HUES48 (cell line): ENCODE measurements around the gene HSF4.

ENCODE experiments used
- H3K27ac ChIP-seq: one replicate; pipeline ENCODE4 v1.7.0; 2013; ENCODE audit warnings: low read depth, low read length, inconsistent platforms
- H3K27me3 ChIP-seq: 2 replicates; pipeline ENCODE4 v1.6.1; 2013; ENCODE audit warnings: mild to moderate bottlenecking, low read length; ENCODE audit not compliant: control insufficient read depth, insufficient read depth
- H3K36me3 ChIP-seq: 2 replicates; pipeline ENCODE4 v1.6.1; 2013; ENCODE audit warnings: low read length; ENCODE audit not compliant: control insufficient read depth, insufficient read depth
- H3K4me1 ChIP-seq: 2 replicates; pipeline ENCODE4 v1.6.1; 2013; ENCODE audit warnings: mild to moderate bottlenecking, low read length; ENCODE audit not compliant: control insufficient read depth, insufficient read depth
- H3K4me3 ChIP-seq: 2 replicates; pipeline ENCODE4 v1.5.1; 2013; ENCODE audit warnings: mild to moderate bottlenecking, low read depth, low read length
- H3K9ac ChIP-seq: 2 replicates; pipeline ENCODE4 v1.6.1; 2013; ENCODE audit warnings: mild to moderate bottlenecking, low read depth, low read length, moderate library complexity
- H3K9me3 ChIP-seq: 2 replicates; pipeline ENCODE4 v1.6.1; 2013; ENCODE audit warnings: low read length; ENCODE audit not compliant: control insufficient read depth, insufficient read depth

HSF4 gene

DNA sequence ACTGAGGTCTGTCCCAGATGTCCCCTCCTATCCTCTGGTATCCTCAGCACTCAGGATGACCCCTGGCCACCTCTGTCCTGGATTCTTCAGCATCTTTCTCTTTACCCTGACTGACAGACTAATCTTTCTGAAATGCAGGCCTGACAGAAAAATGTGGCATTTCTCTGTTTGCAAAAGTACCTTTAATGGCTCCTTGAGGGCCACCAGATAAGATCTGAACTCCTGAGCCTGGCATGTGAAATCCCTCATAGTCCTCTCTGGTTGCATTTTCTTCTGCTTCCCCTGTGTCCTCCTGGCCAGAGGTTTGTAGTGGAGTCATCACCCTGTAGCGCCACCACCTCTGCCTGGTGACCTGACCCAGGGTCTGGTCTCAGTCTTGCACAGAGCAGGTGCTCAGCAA is 32.3 kb downstream of the HSF4 start:
- no peaks in the 10 kb centered on the region for H3K9me3 ChIP-seq
- peaks cover 13% of the 10 kb centered on the region; the same call in 1 of the 2 replicates for H3K4me1 ChIP-seq
- H3K4me3 ChIP-seq, result no peak overlapping the region
- peaks cover 57% of the 10 kb centered on the region for H3K36me3 ChIP-seq
- H3K9ac ChIP-seq, result no peak overlapping the region
- H3K27me3 ChIP-seq, result no peaks in the 10 kb centered on the region
- no peak overlapping the region for H3K27ac ChIP-seq

DNA sequence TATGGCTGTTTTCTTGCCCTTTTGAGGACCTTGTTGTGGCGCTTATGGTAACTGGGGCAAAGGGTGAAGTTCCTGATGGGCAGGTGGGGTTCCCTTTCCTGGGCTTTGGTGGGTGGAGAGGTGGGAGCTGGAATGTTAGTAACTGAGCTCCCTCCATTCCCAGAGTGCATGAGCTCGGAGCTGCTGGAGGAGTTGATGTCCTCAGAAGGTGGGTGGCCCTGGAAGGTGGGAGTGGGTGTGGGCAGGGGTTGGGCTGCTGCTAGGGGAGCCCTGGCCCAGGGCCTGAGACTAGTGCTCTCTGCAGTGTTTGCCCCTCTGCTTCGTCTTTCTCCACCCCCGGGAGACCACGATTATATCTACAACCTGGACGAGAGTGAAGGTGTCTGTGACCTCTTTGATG is 33.2 kb downstream of the HSF4 start:
- H3K4me1 ChIP-seq, result peaks cover 12% of the 10 kb centered on the region; the same call in 1 of the 2 replicates
- no peak overlapping the region for H3K9ac ChIP-seq
- peaks cover 63% of the 10 kb centered on the region for H3K36me3 ChIP-seq
- no peaks in the 10 kb centered on the region for H3K27me3 ChIP-seq
- H3K4me3 ChIP-seq, result no peak overlapping the region
- no peaks in the 10 kb centered on the region for H3K9me3 ChIP-seq
- no peak overlapping the region for H3K27ac ChIP-seq

DNA sequence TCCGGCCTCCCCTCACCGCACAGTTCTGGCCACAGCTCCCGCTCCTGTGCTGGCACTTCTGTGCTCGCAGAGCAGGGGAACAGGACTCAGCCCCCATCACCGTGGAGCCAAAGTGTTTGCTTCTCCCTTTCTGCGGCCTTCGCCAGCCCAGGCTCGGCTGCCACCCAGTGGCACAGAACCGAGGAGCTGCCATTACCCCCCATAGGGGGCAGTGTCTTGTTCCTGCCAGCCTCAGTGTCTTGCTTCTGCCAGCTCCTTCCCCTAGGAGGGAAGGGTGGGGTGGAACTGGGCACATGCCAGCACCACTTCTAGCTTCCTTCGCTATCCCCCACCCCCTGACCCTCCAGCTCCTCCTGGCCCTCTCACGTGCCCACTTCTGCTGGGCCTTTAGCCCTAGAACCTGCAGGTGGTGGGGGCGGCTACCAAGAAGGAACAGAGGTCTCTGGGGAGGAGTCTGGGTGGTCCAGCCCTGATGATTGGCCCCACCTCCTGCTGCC is 33.7 kb downstream of the HSF4 start:
- Histone ChIP-seq H3K9me3 (no peaks in the 10 kb centered on the region), H3K9ac (no peak overlapping the region), H3K27me3 (no peaks in the 10 kb centered on the region), H3K27ac (no peak overlapping the region), H3K4me3 (peak overlapping the region; percentile 94), H3K4me1 (peaks cover 6% of the 10 kb centered on the region; the same call in 1 of the 2 replicates), H3K36me3 (peaks cover 60% of the 10 kb centered on the region)

DNA sequence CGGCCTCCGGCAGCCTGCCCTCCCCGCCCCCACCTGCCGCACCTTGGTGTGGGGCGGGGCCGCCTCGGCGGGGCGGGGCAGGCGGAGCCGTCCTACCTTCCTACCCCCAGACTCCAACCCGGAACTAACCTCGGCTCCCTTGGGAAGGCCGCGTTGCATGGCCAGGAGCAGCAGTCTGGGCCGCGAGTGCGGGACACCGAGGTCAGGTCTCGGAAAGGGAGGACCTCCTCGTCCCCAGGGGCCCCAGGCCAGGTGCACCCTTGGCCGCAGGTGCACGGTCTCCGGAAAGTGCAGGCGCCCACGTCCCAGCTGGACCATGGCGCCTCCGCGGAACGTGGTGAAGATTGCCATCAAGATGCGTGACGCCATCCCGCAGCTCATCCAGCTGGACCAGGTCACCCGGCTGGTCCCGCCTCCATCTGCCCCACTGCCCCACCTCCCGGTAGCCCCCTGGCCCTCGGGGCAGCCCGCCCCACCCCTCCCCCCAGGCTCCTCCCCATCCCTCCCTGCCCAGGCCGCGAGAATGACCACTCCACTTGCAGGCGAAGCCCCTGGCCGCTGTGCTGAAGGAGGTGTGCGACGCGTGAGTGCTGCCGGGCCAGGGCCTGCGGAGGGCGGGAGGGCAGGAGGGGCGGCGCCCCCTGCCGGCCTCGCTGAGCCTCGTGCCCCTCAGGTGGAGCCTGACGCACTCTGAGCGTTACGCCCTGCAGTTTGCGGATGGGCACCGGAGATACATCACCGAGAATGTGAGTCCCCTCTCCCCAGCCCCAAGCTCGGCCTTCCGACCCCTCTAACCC is 34.7 kb downstream of the HSF4 start, which contains the start of gene ELMO3:
Gene ELMO3 (plus strand): TSS at position 121 of the 797 bp plus-strand sequence. CDS start 196 bp downstream, at position 317.
- peaks cover 51% of the 10 kb centered on the region for H3K36me3 ChIP-seq
- H3K27ac ChIP-seq, result peak within 1 kb of the TSS; percentile 55
- peaks cover 6% of the 10 kb centered on the region; the same call in 1 of the 2 replicates for H3K4me1 ChIP-seq
- no peaks in the 10 kb centered on the region for H3K9me3 ChIP-seq
- peak within 1 kb of the TSS; percentile 94 for H3K4me3 ChIP-seq
- no peaks in the 10 kb centered on the region for H3K27me3 ChIP-seq
- H3K9ac ChIP-seq, result peak within 1 kb of the TSS; percentile 60; the same call in 1 of the 2 replicates

DNA sequence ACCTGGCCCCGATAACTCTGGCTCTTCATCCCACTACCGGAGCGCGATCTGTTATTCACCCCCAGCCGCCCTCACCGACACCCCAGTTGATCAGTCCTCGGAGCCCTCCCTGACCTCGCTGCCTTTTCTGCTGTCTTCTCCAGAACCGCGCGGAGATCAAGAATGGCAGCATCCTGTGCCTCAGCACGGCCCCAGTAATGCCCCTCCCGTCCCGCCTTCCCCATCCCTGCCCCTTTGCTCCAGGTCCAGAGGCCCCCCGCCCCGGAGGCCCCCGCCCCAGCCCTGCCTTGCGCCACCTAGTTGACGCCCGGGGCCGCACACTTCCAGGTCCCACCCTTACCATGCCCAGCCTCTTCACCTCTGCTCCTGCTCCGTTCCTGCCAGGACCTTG is 35.3 kb downstream of the HSF4 start:
- Histone ChIP-seq H3K9me3 (no peaks in the 10 kb centered on the region), H3K27ac (no peak overlapping the region), H3K27me3 (no peaks in the 10 kb centered on the region), H3K4me3 (peak overlapping the region; percentile 94), H3K4me1 (peaks cover 6% of the 10 kb centered on the region; the same call in 1 of the 2 replicates), H3K9ac (no peak overlapping the region), H3K36me3 (peaks cover 45% of the 10 kb centered on the region)

DNA sequence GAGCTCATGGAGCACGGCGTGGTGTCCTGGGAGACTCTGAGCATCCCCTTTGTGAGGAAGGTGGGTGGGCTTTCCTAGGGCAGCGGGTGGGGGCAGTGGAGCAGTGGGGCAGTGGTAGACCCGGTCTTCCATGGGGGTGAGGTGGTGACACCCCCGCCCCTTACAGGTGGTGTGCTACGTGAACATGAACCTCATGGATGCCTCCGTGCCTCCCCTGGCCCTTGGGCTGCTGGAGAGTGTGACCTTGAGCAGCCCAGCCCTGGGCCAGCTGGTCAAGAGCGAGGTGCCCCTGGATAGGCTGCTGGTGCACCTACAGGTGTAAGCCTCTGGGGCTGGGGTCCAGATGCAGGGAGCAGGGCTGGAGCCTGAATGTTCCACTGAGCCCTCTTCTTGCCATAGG is 35.9 kb downstream of the HSF4 start:
- no peak overlapping the region for H3K9ac ChIP-seq
- peaks cover 38% of the 10 kb centered on the region for H3K36me3 ChIP-seq
- H3K27me3 ChIP-seq, result no peaks in the 10 kb centered on the region
- H3K27ac ChIP-seq, result no peak overlapping the region
- H3K4me1 ChIP-seq, result peaks cover 6% of the 10 kb centered on the region; the same call in 1 of the 2 replicates
- no peaks in the 10 kb centered on the region for H3K9me3 ChIP-seq
- 0 out of 2 replicates have a peak overlapping the region, but pooled peaks have one; percentile 5 for H3K4me3 ChIP-seq

DNA sequence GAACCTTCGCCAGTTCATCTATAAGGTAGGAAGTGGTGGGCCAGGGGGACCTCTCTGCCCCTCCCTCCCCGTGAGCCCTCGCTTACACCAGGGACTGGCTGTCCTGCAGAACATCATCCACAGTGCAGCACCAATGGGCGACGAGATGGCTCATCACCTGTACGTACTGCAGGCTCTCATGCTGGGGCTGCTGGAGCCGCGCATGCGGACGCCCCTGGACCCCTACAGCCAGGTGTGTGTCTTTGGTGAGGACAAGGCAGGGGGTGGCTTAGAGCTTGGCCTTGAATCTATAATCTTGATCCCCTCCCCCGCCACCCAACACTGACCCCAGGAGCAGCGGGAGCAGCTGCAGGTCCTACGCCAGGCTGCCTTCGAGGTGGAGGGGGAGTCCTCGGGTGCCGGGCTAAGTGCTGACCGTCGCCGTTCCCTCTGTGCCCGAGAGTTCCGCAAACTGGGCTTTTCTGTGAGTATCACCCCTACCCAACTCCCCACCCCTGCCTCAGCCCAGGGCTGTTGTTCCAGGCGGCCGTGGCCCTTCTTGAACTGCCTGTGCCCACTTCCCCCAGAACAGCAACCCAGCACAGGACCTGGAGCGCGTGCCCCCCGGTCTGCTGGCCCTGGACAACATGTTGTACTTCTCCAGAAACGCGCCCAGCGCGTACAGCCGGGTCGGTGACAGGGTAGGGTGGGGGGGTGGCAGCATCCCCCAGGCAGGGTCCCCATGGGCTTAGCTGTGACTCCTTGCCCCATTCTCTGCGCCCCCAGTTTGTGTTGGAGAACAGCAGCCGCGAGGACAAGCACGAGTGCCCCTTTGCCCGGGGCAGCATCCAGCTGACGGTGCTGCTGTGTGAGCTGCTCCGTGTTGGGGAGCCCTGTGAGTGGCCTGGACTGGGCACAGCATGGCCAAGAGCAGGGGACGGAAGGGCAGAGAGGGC is 37.1 kb downstream of the HSF4 start:
- Histone ChIP-seq H3K9me3 (no peaks in the 10 kb centered on the region), H3K4me1 (peaks cover 6% of the 10 kb centered on the region; the same call in 1 of the 2 replicates), H3K27ac (no peak overlapping the region), H3K27me3 (no peaks in the 10 kb centered on the region), H3K9ac (no peak overlapping the region), H3K36me3 (peaks cover 26% of the 10 kb centered on the region), H3K4me3 (no peak overlapping the region)

DNA sequence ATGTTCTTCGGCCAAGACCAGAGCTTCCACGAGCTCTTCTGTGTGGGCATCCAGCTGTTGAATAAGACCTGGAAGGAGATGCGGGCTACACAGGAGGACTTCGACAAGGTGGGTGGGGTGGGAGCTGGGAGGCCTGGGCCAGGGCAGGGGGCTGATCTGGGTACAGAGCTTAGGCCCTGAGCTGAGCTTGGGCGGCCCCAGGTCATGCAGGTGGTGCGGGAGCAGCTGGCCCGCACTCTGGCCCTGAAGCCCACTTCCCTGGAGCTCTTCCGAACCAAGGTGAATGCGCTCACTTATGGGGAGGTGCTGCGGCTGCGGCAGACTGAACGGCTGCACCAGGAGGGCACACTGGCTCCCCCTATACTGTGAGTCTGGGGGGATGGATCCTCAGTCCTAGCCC is 37.9 kb downstream of the HSF4 start:
- Histone ChIP-seq H3K36me3 (peaks cover 19% of the 10 kb centered on the region), H3K4me3 (no peak overlapping the region)

DNA sequence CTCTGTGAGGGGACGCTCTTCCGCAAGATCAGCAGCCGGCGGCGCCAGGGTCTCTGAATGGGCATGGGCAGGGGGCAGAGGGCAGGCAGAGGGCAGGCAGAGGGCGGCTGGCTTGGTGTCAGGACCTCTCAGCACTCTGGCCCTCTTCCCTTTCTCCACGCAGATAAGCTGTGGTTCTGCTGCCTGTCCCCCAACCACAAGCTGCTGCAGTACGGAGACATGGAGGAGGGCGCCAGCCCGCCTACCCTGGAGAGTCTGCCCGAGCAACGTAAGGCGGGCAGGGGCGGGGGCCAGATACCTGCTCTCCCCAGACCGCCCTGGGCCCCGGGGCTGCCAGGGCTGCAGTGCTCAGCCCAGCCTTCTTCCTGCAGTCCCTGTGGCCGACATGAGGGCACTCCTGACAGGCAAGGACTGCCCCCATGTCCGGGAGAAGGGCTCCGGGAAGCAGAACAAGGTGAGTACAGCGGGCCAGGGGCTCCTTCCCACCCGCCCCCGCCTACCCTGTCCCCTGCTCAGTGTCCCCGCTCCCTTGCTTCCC is 38.5 kb downstream of the HSF4 start:
- Histone ChIP-seq H3K36me3 (peaks cover 13% of the 10 kb centered on the region; the same call in 1 of the 2 replicates), H3K4me1 (peaks cover 11% of the 10 kb centered on the region), H3K9ac (no peak overlapping the region), H3K27me3 (no peaks in the 10 kb centered on the region), H3K4me3 (no peak overlapping the region), H3K27ac (no peak overlapping the region), H3K9me3 (no peaks in the 10 kb centered on the region)

More for the DNA sequence above, 37.9 kb downstream of the HSF4 start:
- Histone ChIP-seq H3K9me3 (no peaks in the 10 kb centered on the region), H3K9ac (no peak overlapping the region), H3K27ac (no peak overlapping the region), H3K4me1 (peaks cover 11% of the 10 kb centered on the region), H3K27me3 (no peaks in the 10 kb centered on the region)

DNA sequence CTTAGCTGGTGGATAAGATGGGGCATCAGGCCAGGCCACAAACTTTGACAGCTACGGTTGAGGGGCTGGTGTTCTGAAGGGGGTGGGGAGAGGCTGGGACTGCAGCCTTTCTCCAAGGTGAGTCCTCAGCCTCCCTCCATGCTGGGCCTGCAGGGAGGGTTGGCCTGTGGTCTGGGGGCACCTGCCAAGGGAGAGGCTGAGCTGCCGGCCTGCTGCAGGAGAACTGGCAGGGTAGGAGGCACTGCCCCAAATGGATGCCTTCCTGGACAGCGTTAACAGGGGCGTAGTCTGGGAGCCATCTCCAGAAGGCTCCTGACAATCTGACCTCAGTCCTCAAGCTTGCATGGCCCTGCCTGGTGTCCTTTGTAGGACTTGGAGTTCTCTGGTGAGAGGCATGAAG is 39.5 kb downstream of the HSF4 start:
- Histone ChIP-seq H3K4me1 (peaks cover 5% of the 10 kb centered on the region; the same call in 1 of the 2 replicates), H3K9me3 (no peaks in the 10 kb centered on the region), H3K36me3 (peaks cover 12% of the 10 kb centered on the region; the same call in 1 of the 2 replicates), H3K9ac (no peak overlapping the region), H3K4me3 (no peak overlapping the region), H3K27me3 (no peaks in the 10 kb centered on the region), H3K27ac (no peak overlapping the region)
